GM19468 (cell line): ENCODE data around the gene DENND1A.

ENCODE experiments used
- ATAC-seq: cut with Tn5 transposase; IDR thresholded peaks from one replicate; pipeline ENCODE4 v1.9.1; 2021; ENCODE audit warnings: mild to moderate bottlenecking, moderate library complexity, moderate number of reproducible peaks; ENCODE audit not compliant: unreplicated experiment; ENCODE audit errors: extremely low read depth

Gene DENND1A

GRCh38 chr9:123356851-123357742, 572.8 kb downstream of the DENND1A start:
- no peak for ATAC-seq

- ATAC-seq = no peak
Observed at GRCh38 chr9:123355761-123356431, 574.0 kb downstream of the DENND1A start, which contains the start of gene CRB2. Gene CRB2, plus strand, starts transcription at chr9:123356197. Its CDS starts 64 bp downstream, at chr9:123356261.

GRCh38 chr9:123354806-123355508, 575.0 kb downstream of the DENND1A start:
- no peak for ATAC-seq

GRCh38 chr9:123353984-123354591, 575.8 kb downstream of the DENND1A start:
- no peak for ATAC-seq

- no peak for ATAC-seq
Observed at GRCh38 chr9:123353041-123353440, 576.9 kb downstream of the DENND1A start.

- ATAC-seq = no peak
Observed at GRCh38 chr9:123350590-123351310, 579.2 kb downstream of the DENND1A start.

GRCh38 chr9:123349691-123350480, 580.0 kb downstream of the DENND1A start:
- ATAC-seq = no peak

GRCh38 chr9:123349033-123349432, 580.9 kb downstream of the DENND1A start:
- ATAC-seq = no peak

GRCh38 chr9:123348317-123348992, 581.5 kb downstream of the DENND1A start:
- ATAC-seq = no peak

GRCh38 chr9:123347289-123348060, 582.5 kb downstream of the DENND1A start:
- ATAC-seq = no peak

GRCh38 chr9:123346826-123347225, 583.1 kb downstream of the DENND1A start:
- no peak for ATAC-seq

- no peak for ATAC-seq
Observed at GRCh38 chr9:123346026-123346425, 583.9 kb downstream of the DENND1A start.

GRCh38 chr9:123345567-123345955, 584.4 kb downstream of the DENND1A start:
- no peak for ATAC-seq

- ATAC-seq = no peak
Observed at GRCh38 chr9:123344192-123344949, 585.6 kb downstream of the DENND1A start.

GRCh38 chr9:123343443-123344191, 586.3 kb downstream of the DENND1A start:
- ATAC-seq = no peak

GRCh38 chr9:123342247-123342646, 587.7 kb downstream of the DENND1A start:
- ATAC-seq = no peak
